ENCODE data around the gene ARRB2. TPM values are rescaled to one million over a fixed set of nuclear protein-coding genes. Genes with fewer than 3 reads are reported as not detected.

Gene ARRB2
- total RNA-seq, 1 donor from 2014 or later, result 28.0 TPM

GRCh38 chr17:4721203-4722135, 11.0 kb downstream of the ARRB2 start:
- Histone ChIP-seq H3K27me3 (no peaks in the 10 kb centered on the region), H3K4me1 (no peaks in the 10 kb centered on the region), H3K27ac (no peak overlapping the region), H3K36me3 (peaks cover 0 to 18% of the 10 kb centered on the region in 2 donors), H3K9me3 (no peaks in the 10 kb centered on the region), H3K4me3 (no peak overlapping the region)
- intact Hi-C loops (cut with DNase I), result no loop called here
- DNase-seq (ENCODE audit: extremely low spot score in 2 of 2), result no peak
- no peak for TF ChIP-seq POLR2A (IDR thresholded peaks at IDR 0.05)

- Histone ChIP-seq H3K9me3 (no peaks in the 10 kb centered on the region), H3K36me3 (peaks cover 0 to 9% of the 10 kb centered on the region in 2 donors), H3K4me1 (no peaks in the 10 kb centered on the region), H3K27ac (no peak overlapping the region), H3K27me3 (no peaks in the 10 kb centered on the region), H3K4me3 (no peak overlapping the region)
- DNase-seq (ENCODE audit: extremely low spot score in 2 of 2), result no peak
- no peak for TF ChIP-seq POLR2AphosphoS5 (IDR thresholded peaks at IDR 0.05; ENCODE audit: insufficient read depth in 1 of 2, low read depth in 1 of 2)
- TF ChIP-seq, protein P1, sequence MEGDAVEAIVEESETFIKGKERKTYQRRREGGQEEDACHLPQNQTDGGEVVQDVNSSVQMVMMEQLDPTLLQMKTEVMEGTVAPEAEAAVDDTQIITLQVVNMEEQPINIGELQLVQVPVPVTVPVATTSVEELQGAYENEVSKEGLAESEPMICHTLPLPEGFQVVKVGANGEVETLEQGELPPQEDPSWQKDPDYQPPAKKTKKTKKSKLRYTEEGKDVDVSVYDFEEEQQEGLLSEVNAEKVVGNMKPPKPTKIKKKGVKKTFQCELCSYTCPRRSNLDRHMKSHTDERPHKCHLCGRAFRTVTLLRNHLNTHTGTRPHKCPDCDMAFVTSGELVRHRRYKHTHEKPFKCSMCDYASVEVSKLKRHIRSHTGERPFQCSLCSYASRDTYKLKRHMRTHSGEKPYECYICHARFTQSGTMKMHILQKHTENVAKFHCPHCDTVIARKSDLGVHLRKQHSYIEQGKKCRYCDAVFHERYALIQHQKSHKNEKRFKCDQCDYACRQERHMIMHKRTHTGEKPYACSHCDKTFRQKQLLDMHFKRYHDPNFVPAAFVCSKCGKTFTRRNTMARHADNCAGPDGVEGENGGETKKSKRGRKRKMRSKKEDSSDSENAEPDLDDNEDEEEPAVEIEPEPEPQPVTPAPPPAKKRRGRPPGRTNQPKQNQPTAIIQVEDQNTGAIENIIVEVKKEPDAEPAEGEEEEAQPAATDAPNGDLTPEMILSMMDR (IDR thresholded peaks at IDR 0.05), result no peak
- no peak for TF ChIP-seq POLR2A (IDR thresholded peaks at IDR 0.05)
- intact Hi-C loops (cut with DNase I), result no loop called here
These were observed 12.3 kb downstream of the ARRB2 start for GRCh38 chr17:4722678-4723240.

- intact Hi-C loops (cut with DNase I), result no loop called here
- Histone ChIP-seq H3K9me3 (no peaks in the 10 kb centered on the region), H3K27ac (no peak overlapping the region), H3K4me3 (no peak overlapping the region), H3K36me3 (no peaks in the 10 kb centered on the region), H3K27me3 (no peaks in the 10 kb centered on the region), H3K4me1 (no peaks in the 10 kb centered on the region)
- TF ChIP-seq POLR2A (IDR thresholded peaks at IDR 0.05), result no peak
- TF ChIP-seq POLR2AphosphoS5 (IDR thresholded peaks at IDR 0.05; ENCODE audit: insufficient read depth in 1 of 2, low read depth in 1 of 2), result no peak
- TF ChIP-seq, protein P1 (IDR thresholded peaks at IDR 0.05), result no peak
- no peak for DNase-seq (ENCODE audit: extremely low spot score in 2 of 2)
These were observed 14.2 kb downstream of the ARRB2 start for GRCh38 chr17:4724650-4725049.

GRCh38 chr17:4725646-4726310, 15.3 kb downstream of the ARRB2 start:
- Histone ChIP-seq H3K4me1 (no peaks in the 10 kb centered on the region), H3K4me3 (no peak overlapping the region), H3K27ac (no peak overlapping the region), H3K27me3 (no peaks in the 10 kb centered on the region), H3K9me3 (no peaks in the 10 kb centered on the region), H3K36me3 (no peaks in the 10 kb centered on the region)
- intact Hi-C loops (cut with DNase I), result no loop called here
- no peak for DNase-seq (ENCODE audit: extremely low spot score in 2 of 2)
- no peak for TF ChIP-seq POLR2A (IDR thresholded peaks at IDR 0.05)
- TF ChIP-seq POLR2AphosphoS5 (IDR thresholded peaks at IDR 0.05; ENCODE audit: insufficient read depth in 1 of 2, low read depth in 1 of 2), result no peak

- DNase-seq (ENCODE audit: extremely low spot score in 2 of 2), result no peak
- Histone ChIP-seq H3K36me3 (peaks cover 0 to 6% of the 10 kb centered on the region in 2 donors), H3K9me3 (no peaks in the 10 kb centered on the region), H3K27ac (no peak overlapping the region), H3K27me3 (no peaks in the 10 kb centered on the region), H3K4me3 (no peak overlapping the region), H3K4me1 (peaks cover 14% of the 10 kb centered on the region)
- intact Hi-C loops (cut with DNase I), result no loop called here
- TF ChIP-seq, protein P1 (IDR thresholded peaks at IDR 0.05), result no peak
- TF ChIP-seq POLR2AphosphoS5 (IDR thresholded peaks at IDR 0.05; ENCODE audit: insufficient read depth in 1 of 2, low read depth in 1 of 2) (no peak), POLR2A (IDR thresholded peaks at IDR 0.05) (no peak)
These were observed 17.7 kb downstream of the ARRB2 start for GRCh38 chr17:4728124-4728523.

Data from vagina (tissue), 2 donors.